ENCODE data around the gene ENG. TPM values are rescaled to one million over a fixed set of nuclear protein-coding genes. Genes with fewer than 3 reads are reported as not detected.
A peak's percentile ranks its signal among the peaks of the same experiment; 100 is the strongest.

ENG gene
- polyA plus RNA-seq, 1 of the 3 experiments (the other 2 are of a cell fraction) = 18.8 TPM

- no peaks in the 10 kb centered on the region for H3K79me2 ChIP-seq (ENCODE audit: insufficient read depth)
- H3K36me3 ChIP-seq (replicated peaks in 1 of 2; ENCODE audit: control insufficient read depth in 1 of 2, insufficient read depth in 2 of 2, low read length in 1 of 2) = peaks cover 5 to 13% of the 10 kb centered on the region in 2 experiments
- 93% methylated on average over 4 of the region's 7 CpGs for WGBS (ENCODE audit: low lambda C conversion rate)
- H2AFZ ChIP-seq (ENCODE audit: low read depth) = no peak overlapping the region
- no peak overlapping the region for H3K4me3 ChIP-seq (ENCODE audit: low read depth in 2 of 2, low read length in 1 of 2)
- H3F3A ChIP-seq (replicated peaks; ENCODE audit: insufficient read depth) = peaks cover 13% of the 10 kb centered on the region
- H3K4me2 ChIP-seq = no peak overlapping the region
- H3K27ac ChIP-seq (ENCODE audit: low read depth in 2 of 2, low read length in 1 of 2) = no peak overlapping the region
- peaks cover 0 to 4% of the 10 kb centered on the region in 2 experiments; a peak in 1 of 4 replicates for H3K4me1 ChIP-seq (ENCODE audit: control insufficient read depth in 1 of 2, insufficient read depth in 2 of 2, low read depth in 1 of 2, low read length in 1 of 2)
- H4K20me1 ChIP-seq (ENCODE audit: insufficient read depth) = no peaks in the 10 kb centered on the region
- no peaks in the 10 kb centered on the region for H3K27me3 ChIP-seq (ENCODE audit: insufficient read depth)
- CTCF ChIA-PET = interaction anchor here (0.7 to 2.4 kb wide), 6 partner anchors 9 to 44 kb away, joined by 3 to 11 read pairs (median 4); no protein-coding TSS in a partner anchor
- TF ChIP-seq USF1 (IDR thresholded peaks at IDR 0.05; ENCODE audit: borderline replicate concordance, low read depth) = no peak
- no peak for TF ChIP-seq POLR2AphosphoS5 (IDR thresholded peaks at IDR 0.05; ENCODE audit: low read depth, low read length)
- TF ChIP-seq EP300 (IDR thresholded peaks at IDR 0.05; ENCODE audit: borderline replicate concordance in 1 of 2, low read depth in 1 of 2, low read length in 1 of 2) = no peak
- TF ChIP-seq FOXJ3 (CRISPR knock-in tag; IDR thresholded peaks at IDR 0.05) = no peak
- TF ChIP-seq ZBTB33 (IDR thresholded peaks at IDR 0.05; ENCODE audit: borderline replicate concordance, low read depth) = no peak
- TF ChIP-seq CTCF (IDR thresholded peaks at IDR 0.05) = no peak
- no peaks in the 10 kb centered on the region for H3K9me2 ChIP-seq
- H3K9ac ChIP-seq = no peak overlapping the region
- POLR2A ChIA-PET = interaction anchor here (0.8 kb wide), 1 partner anchor 11 kb away, joined by 3 read pairs; no protein-coding TSS in a partner anchor
- no peaks in the 10 kb centered on the region for H3K9me3 ChIP-seq
- DNase-seq = no peak
These were observed 28.1 kb downstream of the ENG start for GRCh38 chr9:127826253-127826913.

GRCh38 chr9:127825319-127826051, 29.0 kb downstream of the ENG start:
- no peaks in the 10 kb centered on the region for H3K27me3 ChIP-seq (ENCODE audit: insufficient read depth)
- H3K27ac ChIP-seq (ENCODE audit: low read depth in 2 of 2, low read length in 1 of 2) = no peak overlapping the region; a peak in 1 of 4 replicates
- DNase-seq = peak; percentile 80
- H3K4me3 ChIP-seq (ENCODE audit: low read depth in 2 of 2, low read length in 1 of 2) = no peak overlapping the region
- peaks cover 0 to 4% of the 10 kb centered on the region in 2 experiments; a peak in 1 of 4 replicates for H3K4me1 ChIP-seq (ENCODE audit: control insufficient read depth in 1 of 2, insufficient read depth in 2 of 2, low read depth in 1 of 2, low read length in 1 of 2)
- CTCF ChIA-PET = interaction anchor here (0.9 to 2.4 kb wide), 6 partner anchors 12 to 68 kb away, joined by 3 to 11 read pairs (median 3); partner anchors contain the start of gene CDK9
- H3K9me3 ChIP-seq = no peaks in the 10 kb centered on the region
- no peaks in the 10 kb centered on the region for H4K20me1 ChIP-seq (ENCODE audit: insufficient read depth)
- H3K4me2 ChIP-seq = no peak overlapping the region
- peaks cover 6 to 13% of the 10 kb centered on the region in 2 experiments for H3K36me3 ChIP-seq (replicated peaks in 1 of 2; ENCODE audit: control insufficient read depth in 1 of 2, insufficient read depth in 2 of 2, low read length in 1 of 2)
- no peak overlapping the region for H2AFZ ChIP-seq (ENCODE audit: low read depth)
- no peak overlapping the region for H3K9ac ChIP-seq
- H3F3A ChIP-seq (replicated peaks; ENCODE audit: insufficient read depth) = peaks cover 13% of the 10 kb centered on the region
- no peaks in the 10 kb centered on the region for H3K79me2 ChIP-seq (ENCODE audit: insufficient read depth)
- TF ChIP-seq CTCF (IDR thresholded peaks at IDR 0.05) = peak; percentile 37; the same call in 1 of the 2 replicates
- TF ChIP-seq SMC3 (IDR thresholded peaks at IDR 0.05; ENCODE audit: low read depth, low read length) = 0 out of 2 replicates have a peak, but pooled peaks have one; percentile 4
- no peak for TF ChIP-seq REST (IDR thresholded peaks at IDR 0.05; ENCODE audit: low read depth, low read length)
- no peak for TF ChIP-seq CHD2 (IDR thresholded peaks at IDR 0.05; ENCODE audit: low read length, partially characterized antibody)
- no peak for TF ChIP-seq RCOR1 (IDR thresholded peaks at IDR 0.05; ENCODE audit: low read length)
- WGBS (ENCODE audit: low lambda C conversion rate) = 92% methylated on average over 22 of the region's 42 CpGs
- POLR2A ChIA-PET = interaction anchor here (0.6 kb wide), 1 partner anchor 25 kb away, joined by 3 read pairs; no protein-coding TSS in a partner anchor
- no peaks in the 10 kb centered on the region for H3K9me2 ChIP-seq

Data from SK-N-SH (cell line).